NCI-H510A (cell line): ENCODE results near the gene ARFIP2.

Experiments
- DNase-seq: peaks from one replicate; lab custom pipeline; 2025; lab: John Stamatoyannopoulos, UW

ARFIP2 gene

DNA sequence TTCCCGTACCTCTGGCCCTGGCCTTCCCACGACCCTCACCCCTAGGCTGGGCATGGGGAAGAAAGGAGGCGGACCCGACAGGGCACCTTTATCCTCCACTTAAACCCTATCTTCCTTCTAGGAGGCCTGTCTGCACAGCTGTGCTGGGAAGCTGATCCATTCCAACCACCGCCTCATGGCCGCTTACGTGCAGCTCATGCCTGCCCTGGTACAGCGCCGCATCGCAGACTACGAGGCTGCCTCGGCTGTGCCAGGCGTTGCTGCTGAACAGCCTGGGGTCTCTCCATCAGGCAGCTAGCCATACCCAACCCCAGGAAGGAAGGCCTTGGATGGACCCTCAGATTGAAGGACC is 769 bp upstream of the ARFIP2 start:
- no peak for DNase-seq

GRCh38 chr11:6480299-6480914 is 724 bp downstream of the ARFIP2 start:
- DNase-seq: no peak

- no peak for DNase-seq
Measured at GRCh38 chr11:6476571-6476970, 4.6 kb downstream of the ARFIP2 start.

GRCh38 chr11:6475936-6476335 is 5.2 kb downstream of the ARFIP2 start:
- no peak for DNase-seq

- no peak for DNase-seq
Measured at GRCh38 chr11:6474806-6475500, 6.2 kb downstream of the ARFIP2 start.

DNA sequence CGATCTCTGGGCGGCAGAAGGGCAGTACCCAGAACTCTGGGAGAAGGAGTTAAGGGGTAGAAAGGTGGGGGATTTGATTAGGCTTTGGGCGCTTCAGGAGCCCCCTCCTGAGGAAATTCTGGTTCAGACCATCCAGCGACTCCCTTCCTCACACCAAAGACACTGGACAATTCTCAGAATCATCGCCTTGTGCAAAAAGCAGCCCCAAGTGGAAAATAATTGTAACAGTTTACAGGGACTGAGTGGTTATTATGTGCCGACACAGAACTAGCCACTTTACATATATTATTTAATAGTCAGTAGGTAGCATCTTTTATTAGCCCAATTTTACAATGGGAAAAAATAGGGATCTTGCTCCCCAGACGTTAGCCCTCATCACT is 6.7 kb downstream of the ARFIP2 start:
- DNase-seq: no peak

- peak; percentile 65 for DNase-seq
Measured at GRCh38 chr11:6473451-6474412, 7.4 kb downstream of the ARFIP2 start, which contains the start of gene TRIM3. Gene TRIM3, minus strand, starts transcription at chr11:6473941. Its CDS starts 8,246 bp downstream, at chr11:6465695.

DNA sequence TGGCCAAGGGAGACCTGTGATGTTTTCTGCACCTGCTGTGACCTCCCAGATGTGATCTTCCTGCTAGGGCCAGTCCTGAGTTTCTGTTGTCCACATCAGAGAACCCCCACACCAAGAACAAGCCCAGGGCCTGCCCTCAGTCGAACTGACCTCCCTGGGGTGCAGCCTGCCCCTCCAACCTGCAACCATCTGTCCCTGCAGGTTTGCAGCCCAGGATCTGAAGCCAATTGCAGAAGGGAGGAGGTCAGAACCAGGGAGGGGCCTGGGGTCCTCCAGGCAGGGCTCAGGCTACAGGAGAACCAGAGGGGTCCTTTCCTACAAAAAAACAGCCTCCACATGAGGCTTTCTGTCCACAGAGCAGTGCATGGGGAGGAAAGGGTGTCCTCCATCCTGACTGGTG is 8.2 kb downstream of the ARFIP2 start:
- DNase-seq: no peak

DNA sequence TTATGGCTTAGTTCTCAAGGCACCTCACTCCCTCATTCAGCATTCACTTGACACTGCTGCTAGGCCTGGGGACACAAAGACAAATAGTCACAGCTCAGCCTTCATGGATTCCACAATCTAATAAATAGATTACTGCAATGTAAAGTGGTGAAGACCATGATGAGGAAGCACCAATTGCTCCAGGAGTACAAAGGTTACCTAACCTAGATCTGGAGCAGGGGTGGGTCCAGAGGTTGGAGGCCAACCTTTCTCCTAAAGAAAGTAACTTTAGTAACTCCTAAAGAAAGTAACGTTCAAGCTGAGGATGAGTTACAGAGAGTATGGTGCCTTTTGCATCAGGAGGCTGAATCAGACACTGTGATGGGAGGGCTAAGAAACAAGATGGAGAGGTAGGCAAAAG is 11.5 kb downstream of the ARFIP2 start:
- DNase-seq: no peak

- DNase-seq: peak; percentile 30
Measured at GRCh38 chr11:6468712-6469495, 12.2 kb downstream of the ARFIP2 start.

DNA sequence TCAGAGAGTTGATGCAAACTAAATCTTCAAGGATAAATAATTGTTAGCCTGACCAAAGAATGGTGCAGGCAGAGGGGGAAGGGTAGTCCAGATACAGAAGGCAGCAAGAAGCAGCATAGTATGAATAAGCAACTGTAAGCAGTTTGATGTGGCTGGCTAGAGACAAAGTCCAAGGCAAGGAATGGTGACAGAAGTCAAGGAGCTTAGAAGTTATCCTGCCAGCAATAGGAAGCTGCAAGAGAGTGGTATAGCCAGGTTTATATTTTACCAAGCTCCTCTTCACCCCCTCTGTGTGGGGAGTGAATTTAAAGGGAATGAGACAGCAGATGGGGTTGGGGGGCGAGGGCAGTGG is 22.1 kb downstream of the ARFIP2 start:
- no peak for DNase-seq

- no peak for DNase-seq
Measured at GRCh38 chr11:6458352-6459098, 22.6 kb downstream of the ARFIP2 start.

DNA sequence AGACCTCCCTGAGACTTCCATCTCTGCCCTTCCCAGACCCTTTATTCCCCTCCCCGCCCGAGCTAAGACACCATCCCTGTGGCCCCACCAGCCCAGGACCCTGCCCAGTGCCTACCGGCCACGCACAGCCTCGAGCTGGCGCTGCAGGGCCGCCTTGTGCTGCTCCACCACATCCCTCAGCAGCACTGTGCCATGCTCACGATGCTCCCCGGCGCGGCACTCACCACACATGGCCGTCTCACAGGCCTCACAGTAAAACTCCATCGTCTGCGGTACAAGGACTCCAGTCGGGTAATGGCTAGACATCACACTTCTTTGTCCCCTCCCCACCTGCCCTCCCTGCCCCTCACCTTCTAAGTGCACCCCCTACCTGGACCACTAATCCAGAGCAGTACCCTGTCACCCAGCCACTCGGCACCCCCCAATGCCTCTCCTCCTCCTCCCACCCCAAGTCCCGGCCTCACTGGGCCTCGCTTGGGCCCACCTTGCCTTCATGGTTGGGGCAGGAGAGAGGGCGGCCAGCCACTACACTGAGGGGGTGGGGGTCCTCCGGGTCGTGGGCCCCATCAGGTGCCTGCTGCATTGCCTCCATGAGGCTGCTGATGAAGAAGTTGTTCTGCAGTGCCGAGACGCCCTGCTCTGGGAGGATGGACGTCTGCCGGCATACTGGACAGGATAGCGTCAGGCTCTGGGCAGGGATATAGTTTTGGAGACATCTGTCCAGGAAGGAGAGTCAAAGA is 23.4 kb downstream of the ARFIP2 start:
- DNase-seq: no peak

DNA sequence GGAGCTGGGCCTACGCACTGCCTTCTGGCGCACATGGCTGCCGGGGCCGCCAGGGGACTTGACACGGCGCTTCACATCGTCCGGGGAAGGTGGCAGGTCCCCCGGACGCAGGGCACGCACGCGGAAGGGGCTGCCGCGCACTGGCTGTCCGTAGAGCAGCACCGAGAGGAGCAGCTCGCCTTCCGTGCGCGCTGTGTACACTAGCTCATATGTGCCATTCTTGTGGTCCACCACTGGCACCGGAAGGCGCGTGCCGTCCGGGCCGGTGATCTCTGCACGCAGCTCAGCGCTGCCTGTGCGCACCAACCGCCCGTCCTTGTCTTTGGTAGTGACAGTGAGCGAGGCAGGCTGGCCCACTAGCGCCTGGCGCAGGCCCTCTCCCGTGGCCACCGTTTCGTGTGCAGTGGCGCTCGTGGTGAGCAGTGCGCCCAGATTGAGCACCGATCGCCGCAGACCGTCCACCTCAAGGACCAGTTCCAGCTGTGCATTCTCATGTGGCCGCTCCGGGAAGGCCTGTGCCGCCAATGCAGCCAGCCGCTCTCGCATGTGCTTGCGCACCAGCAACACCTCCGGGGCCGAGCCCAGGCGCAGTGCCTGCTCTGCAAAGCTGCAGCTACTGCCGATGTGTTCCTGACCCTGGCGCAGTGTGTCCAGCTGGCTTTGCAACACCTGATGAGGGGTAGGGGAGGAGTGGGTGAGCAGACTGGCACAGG is 24.6 kb downstream of the ARFIP2 start:
- DNase-seq: no peak

DNA sequence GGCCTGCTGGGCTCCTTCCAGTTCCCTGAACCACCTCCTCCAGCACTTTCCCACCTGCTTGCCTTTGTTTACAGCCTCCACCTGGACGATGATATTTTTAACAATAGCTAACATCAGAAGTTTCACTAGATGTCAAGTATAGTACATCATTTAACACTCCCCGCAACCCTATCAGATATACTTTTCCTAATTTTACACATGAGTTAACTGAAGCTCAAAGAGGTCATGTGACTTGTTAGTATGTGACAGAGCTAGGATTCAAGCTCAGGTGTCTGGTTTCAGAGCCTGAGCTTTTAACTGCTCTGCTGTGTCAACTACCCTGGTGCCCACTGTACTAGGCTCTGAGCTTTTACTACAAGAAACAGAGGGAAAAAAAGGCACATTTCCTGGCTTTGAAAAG is 26.1 kb downstream of the ARFIP2 start:
- DNase-seq: peak; percentile 42

GRCh38 chr11:6453152-6453551 is 28.0 kb downstream of the ARFIP2 start:
- no peak for DNase-seq

DNA sequence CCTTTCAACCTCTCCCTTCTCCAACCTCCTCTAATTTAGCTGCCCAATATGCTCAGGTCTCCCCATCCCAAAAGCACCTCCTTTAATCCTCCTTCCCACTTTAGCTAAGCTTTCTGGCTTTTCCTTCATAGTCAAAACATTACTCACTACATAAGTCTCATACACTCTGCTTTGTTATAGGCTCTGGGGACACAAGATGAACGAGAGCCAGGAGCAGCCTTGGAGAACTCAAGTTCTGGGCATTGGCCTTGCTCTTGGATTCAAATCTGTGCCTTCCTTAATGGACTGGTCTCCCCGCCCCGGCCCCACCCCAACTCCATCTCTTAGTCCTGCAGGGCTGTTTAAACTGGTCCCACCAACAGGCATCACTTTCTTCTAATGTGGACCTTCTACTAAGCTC is 28.9 kb downstream of the ARFIP2 start:
- DNase-seq: no peak

DNA sequence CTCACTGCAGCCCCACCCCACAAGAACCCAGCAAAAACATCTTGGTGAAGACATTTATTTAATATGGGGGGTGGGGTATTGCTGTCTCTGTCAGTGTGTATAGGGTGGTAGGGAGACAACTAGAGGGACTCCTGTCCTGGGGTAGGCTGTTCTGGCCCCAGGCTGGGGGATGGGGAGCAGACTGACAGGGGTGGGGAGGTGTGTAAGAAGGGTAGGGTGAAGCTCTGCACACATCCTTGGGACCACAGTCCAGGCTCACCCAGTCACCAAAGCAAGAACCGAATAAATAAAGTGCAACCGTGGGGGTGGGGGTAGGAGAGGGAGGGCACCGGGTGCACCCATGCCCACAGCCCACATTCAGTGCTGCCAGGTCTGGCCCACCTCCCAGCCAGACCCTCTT is 32.6 kb downstream of the ARFIP2 start:
- no peak for DNase-seq

GRCh38 chr11:6443269-6444003 is 37.7 kb downstream of the ARFIP2 start:
- DNase-seq: no peak
